ENCODE results near the gene KDM2A.

GRCh38 chr11:67298786-67299185, 179.7 kb downstream of the KDM2A start:
- TF ChIP-seq CTCF (IDR thresholded peaks at IDR 0.05; ENCODE audit: insufficient read depth, low read depth, low read length) (no peak), EZH2 (IDR thresholded peaks at IDR 0.05; ENCODE audit: insufficient read depth, low read length) (no peak)

Data from astrocyte (in vitro differentiated cells and primary cell).